GM18909 (cell line): ENCODE measurements around the gene STARD5.
A peak's percentile ranks its signal among the peaks of the same experiment; 100 is the strongest.

Experiments used
- ATAC-seq: cut with Tn5 transposase; IDR thresholded peaks from one replicate; pipeline ENCODE4 v1.9.1; 2021; ENCODE audit warnings: mild to moderate bottlenecking; ENCODE audit not compliant: unreplicated experiment, poor library complexity

The STARD5 gene

GRCh38 chr15:81279621-81280485, 44.1 kb downstream of the STARD5 start:
- no peak for ATAC-seq

- ATAC-seq: no peak
Observed at GRCh38 chr15:81278306-81279029, 45.5 kb downstream of the STARD5 start.

- no peak for ATAC-seq
Observed at GRCh38 chr15:81277851-81278250, 46.1 kb downstream of the STARD5 start.

GRCh38 chr15:81276967-81277366, 47.0 kb downstream of the STARD5 start:
- no peak for ATAC-seq

- ATAC-seq: no peak
Observed at GRCh38 chr15:81275711-81276392, 48.1 kb downstream of the STARD5 start.

- peak; percentile 87 for ATAC-seq
Observed at GRCh38 chr15:81274931-81275707, 48.8 kb downstream of the STARD5 start.

- ATAC-seq: no peak
Observed at GRCh38 chr15:81274255-81274654, 49.7 kb downstream of the STARD5 start.

- ATAC-seq: no peak
Observed at GRCh38 chr15:81273855-81274254, 50.1 kb downstream of the STARD5 start.

GRCh38 chr15:81273200-81273599, 50.7 kb downstream of the STARD5 start:
- ATAC-seq: no peak

GRCh38 chr15:81271761-81272644, 51.9 kb downstream of the STARD5 start:
- no peak for ATAC-seq

GRCh38 chr15:81270781-81271491, 53.0 kb downstream of the STARD5 start:
- no peak for ATAC-seq

GRCh38 chr15:81270188-81270587, 53.8 kb downstream of the STARD5 start:
- ATAC-seq: no peak

GRCh38 chr15:81268881-81269601, 54.9 kb downstream of the STARD5 start:
- ATAC-seq: no peak

- no peak for ATAC-seq
Observed at GRCh38 chr15:81268340-81268739, 55.6 kb downstream of the STARD5 start.

GRCh38 chr15:81265944-81266775, 57.8 kb downstream of the STARD5 start:
- peak; percentile 85 for ATAC-seq

- peak; percentile 25 for ATAC-seq
Observed at GRCh38 chr15:81265256-81265943, 58.5 kb downstream of the STARD5 start.
